Ammon's horn (tissue), 1 donor: ENCODE results near the gene NME5.
A peak's percentile ranks its signal among the peaks of the same experiment; 100 is the strongest.
"Not testable (repeated sequence)": the region's sequence is repeated elsewhere in the genome, so short reads cannot be mapped to it uniquely, and the experiment has no call there.

ENCODE experiments used
- DNase-seq: peaks from one replicate; pipeline ENCODE4 v3.0.0-alpha.2; 2016; ENCODE audit warnings: low spot score

NME5 gene

DNA sequence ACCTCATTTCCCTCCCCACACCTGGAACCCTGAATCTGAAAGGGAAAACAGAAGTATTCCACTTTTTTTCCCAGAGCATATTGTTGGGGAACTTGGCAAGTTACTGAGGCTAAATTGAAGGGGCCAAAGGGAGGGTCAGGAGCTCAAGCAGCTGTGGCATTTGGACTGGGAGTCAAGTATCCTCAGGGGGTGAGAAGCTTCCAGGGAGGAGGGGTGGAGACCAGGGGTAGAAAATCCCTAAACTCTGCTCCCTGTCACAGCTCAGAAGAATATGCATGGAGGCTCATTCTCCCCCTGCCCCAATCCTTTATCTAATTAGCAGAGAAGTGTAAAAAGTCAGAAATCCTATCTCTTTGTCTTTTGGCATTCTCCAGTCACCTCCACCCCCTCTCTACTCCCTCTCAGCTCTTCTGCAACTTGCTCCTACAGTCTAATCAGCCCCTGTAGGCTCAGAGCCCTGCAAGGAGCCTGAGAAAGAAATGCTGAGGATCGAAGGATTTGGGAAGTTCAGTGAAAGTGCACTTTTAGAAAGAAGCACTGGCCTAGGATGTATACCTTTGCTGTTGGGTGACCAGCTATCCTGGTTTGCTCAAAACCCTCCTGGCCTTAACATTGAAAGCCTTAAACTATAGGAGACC lies 61.1 kb downstream of the NME5 start:
- no peak for DNase-seq

DNA sequence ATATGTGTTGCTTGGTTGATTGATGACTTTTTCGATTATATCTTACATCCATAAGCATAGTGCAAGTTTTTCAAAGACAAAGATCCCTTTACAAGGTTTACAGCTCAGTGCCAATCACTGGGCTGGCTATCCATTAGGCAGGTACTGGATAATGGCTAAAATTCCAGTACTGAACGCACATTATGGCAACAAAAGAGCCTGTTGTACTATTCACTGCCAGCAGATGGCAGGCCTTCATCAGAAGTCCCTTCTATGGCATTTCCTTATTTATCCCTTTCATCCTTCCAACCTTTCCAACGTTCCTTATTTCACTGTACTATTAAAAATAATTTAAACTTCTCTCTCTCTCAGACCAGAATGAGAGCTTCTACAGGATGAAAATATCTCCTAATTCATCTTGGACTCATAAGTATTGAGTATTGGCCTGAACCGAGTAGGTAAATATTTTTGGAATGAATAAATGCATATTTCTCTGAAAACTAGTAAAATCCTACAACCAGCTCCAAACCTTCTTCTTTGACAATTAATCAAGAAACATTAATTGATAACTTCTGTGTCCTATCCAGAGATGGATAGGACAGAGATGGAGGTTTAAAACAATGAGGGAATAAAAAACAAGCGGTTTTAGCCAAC lies 62.0 kb downstream of the NME5 start:
- peak; percentile 75 for DNase-seq

DNA sequence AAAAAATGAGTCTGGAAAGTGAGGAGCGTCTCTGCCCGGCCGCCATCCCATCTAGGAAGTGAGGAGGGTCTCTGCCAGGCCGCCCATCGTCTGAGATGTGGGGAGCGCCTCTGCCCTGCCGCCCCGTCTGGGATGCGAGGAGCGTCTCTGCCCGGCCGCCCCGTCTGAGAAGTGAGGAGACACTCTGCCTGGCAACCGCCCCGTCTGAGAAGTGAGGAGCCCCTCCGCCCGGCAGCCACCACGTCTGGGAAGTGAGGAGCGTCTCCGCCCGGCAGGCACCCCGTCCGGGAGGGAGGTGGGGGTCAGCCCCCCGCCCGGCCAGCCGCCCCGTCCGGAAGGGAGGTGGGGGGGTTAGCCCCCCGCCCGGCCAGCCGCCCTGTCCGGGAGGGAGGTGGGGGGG lies 69.2 kb downstream of the NME5 start:
- not testable (repeated sequence) for DNase-seq

DNA sequence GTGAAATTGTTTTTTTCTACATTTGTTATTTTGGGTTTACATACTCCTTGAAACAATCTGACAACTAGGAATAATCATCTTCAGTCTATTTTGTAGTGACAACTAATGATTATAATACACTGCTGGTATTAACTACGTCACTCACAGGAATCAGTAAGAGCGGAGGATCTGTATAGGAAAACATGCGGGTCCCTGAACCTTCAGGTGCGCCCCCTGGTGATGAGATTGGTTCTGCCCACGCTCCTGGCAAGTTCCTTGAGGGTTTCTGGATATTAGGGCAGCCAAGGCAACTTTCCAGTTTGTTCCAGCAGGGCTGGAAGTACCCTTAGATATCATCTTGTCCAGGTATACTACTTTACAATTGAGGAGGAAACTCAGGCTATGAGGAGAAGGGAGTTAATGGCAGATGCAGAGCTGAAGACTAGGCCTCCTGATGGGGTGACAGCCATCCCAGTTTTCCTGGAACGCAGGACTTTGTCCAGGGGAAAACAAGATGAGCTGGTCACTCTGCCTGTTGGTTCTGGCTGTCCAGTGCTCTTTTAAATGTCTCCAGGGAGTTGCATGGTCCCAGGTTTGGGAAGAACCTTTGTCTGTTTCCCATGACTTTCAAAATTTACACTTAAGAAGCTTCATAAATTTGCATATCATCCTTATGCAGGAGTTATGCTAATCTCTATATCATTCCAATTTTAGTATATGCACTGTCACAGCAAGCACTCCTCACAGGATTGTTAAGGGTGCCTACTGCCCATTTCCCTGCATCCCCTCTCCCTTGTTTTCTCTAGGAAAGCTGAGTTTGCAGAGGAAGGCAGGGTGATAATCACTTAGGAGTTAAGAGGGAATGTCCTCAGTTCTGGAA lies 70.3 kb downstream of the NME5 start:
- DNase-seq, result peak; percentile 76

DNA sequence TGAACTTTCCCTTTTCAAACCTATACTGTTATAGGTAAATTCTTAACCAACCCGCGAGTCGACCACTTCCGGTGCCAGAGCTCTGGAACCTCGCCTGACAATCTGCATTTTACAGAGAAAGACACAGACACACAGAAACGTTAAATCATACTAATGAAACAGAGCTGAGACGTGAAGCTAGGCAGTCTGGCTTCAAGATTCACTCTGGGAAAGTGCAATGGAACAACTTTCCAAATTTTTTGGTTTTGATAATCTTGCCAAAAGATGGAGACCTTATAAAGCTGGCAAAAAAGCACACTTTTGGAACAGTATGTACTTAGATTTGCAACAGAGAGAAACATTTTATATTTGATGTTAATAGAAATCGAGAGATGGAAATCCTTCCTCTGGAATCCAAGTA lies 71.3 kb downstream of the NME5 start:
- DNase-seq, result no peak
